Activated naive CD4-positive, alpha-beta T cell treated with anti-CD3 and anti-CD28 coated beads, Interleukin-2, amount 50 U/mL, for 24 hours (primary cell): Measurements from ENCODE around the gene MEPE.

Source experiments
- H3K27ac Mint-ChIP-seq: one replicate; pipeline ENCODE4 v1.8.0; 2021; ENCODE audit warnings: mild to moderate bottlenecking, mixed read lengths
- H3K27me3 Mint-ChIP-seq: one replicate; pipeline ENCODE4 v1.8.0; 2021; ENCODE audit warnings: mixed read lengths
- H3K36me3 Mint-ChIP-seq: one replicate; pipeline ENCODE4 v1.8.0; 2021; ENCODE audit warnings: mixed read lengths
- H3K4me1 Mint-ChIP-seq: one replicate; pipeline ENCODE4 v1.8.0; 2021; ENCODE audit warnings: mixed read lengths
- H3K4me3 Mint-ChIP-seq: one replicate; pipeline ENCODE4 v1.8.0; 2021; ENCODE audit warnings: mild to moderate bottlenecking, mixed read lengths
- H3K9me3 Mint-ChIP-seq: one replicate; pipeline ENCODE4 v1.8.0; 2021; ENCODE audit warnings: mixed read lengths

Gene MEPE

GRCh38 chr4:87835197-87835596 lies 2.4 kb downstream of the MEPE start:
- peaks cover 9% of the 10 kb centered on the region for H3K27me3 Mint-ChIP-seq
- H3K4me3 Mint-ChIP-seq = no peak overlapping the region
- no peak overlapping the region for H3K27ac Mint-ChIP-seq
- no peaks in the 10 kb centered on the region for H3K4me1 Mint-ChIP-seq
- no peaks in the 10 kb centered on the region for H3K36me3 Mint-ChIP-seq
- no peaks in the 10 kb centered on the region for H3K9me3 Mint-ChIP-seq

DNA sequence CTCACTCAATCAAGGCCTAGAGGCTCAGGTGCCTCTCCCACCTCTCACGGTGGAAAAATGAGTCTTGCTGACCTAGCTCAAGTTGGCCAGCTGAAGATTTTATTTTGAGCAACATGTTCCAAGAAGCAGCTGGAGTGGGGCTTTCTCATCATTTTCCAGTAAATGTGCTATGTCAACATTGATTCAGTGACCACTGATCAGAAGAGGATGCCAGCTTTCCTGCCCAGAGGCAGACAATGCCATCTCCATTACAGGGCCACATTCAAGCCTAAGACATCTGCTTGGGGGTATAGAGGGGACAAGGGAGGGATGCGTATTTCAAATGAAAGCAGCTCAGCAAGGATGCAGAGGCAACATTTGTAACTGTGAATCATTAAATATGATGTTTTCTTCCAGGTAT lies 3.0 kb downstream of the MEPE start:
- Mint-ChIP-seq H3K4me3 (no peak overlapping the region), H3K27me3 (peaks cover 11% of the 10 kb centered on the region), H3K36me3 (no peaks in the 10 kb centered on the region), H3K9me3 (no peaks in the 10 kb centered on the region), H3K27ac (no peak overlapping the region), H3K4me1 (no peaks in the 10 kb centered on the region)

- Mint-ChIP-seq H3K4me1 (no peaks in the 10 kb centered on the region), H3K9me3 (no peaks in the 10 kb centered on the region), H3K27me3 (peaks cover 16% of the 10 kb centered on the region), H3K36me3 (no peaks in the 10 kb centered on the region), H3K27ac (no peak overlapping the region), H3K4me3 (no peak overlapping the region)
Measured at GRCh38 chr4:87838205-87838604, 5.4 kb downstream of the MEPE start.

DNA sequence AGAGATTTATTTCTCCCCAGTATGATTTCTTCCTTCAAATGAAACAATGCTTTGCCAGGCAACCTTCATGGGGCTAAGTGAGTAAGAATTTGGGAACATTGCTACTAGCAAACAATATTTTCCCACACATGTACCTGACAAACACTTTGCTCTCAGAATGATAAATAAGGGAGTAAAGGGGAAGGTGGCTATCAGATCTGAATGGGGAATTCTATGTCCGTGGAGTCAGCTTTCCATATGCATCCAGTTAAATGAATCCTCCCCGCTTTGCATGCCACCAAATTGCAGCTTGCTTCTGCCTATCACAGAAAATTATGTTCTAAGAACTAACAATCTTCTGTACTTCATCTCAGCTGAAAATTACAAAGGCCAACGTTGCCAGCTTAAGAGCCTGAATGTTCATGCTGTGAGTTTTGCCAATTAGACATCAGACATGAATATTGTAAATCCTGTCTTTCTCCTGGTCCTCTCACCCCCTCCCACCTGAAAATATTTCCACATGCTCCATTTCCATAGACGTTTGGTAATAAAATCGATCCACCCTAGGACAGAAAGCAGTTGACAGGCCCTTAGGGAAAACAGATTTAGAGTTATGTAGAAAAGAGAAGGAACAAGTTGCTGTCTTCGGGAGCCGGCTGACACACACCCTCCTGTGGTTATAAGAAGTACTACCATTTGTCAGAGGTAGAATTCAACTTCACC lies 6.3 kb downstream of the MEPE start:
- Mint-ChIP-seq H3K4me3 (no peak overlapping the region), H3K27me3 (peaks cover 20% of the 10 kb centered on the region), H3K4me1 (no peaks in the 10 kb centered on the region), H3K36me3 (no peaks in the 10 kb centered on the region), H3K9me3 (no peaks in the 10 kb centered on the region), H3K27ac (no peak overlapping the region)

- H3K36me3 Mint-ChIP-seq = no peaks in the 10 kb centered on the region
- peaks cover 22% of the 10 kb centered on the region for H3K27me3 Mint-ChIP-seq
- H3K4me3 Mint-ChIP-seq = no peak overlapping the region
- H3K9me3 Mint-ChIP-seq = no peaks in the 10 kb centered on the region
- H3K27ac Mint-ChIP-seq = no peak overlapping the region
- H3K4me1 Mint-ChIP-seq = no peaks in the 10 kb centered on the region
Measured at GRCh38 chr4:87839592-87839946, 6.8 kb downstream of the MEPE start.

DNA sequence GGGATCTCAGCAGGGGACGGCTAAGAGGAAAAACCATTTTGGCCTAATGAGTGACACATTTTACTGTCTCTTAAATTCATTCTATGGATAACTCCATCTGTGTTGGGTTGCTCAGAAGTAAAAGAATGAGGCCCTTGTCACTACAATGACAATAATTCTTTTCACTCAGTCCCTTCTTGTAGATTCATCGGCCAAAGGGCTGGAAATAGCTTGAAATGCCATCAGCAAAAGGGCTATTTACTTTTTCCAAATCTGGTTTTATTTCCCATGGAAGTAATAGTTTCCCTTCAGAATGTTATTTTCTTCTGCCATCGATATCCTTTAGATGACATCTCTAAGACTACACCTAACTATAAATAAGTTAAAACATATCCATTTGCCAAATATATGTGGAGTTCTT lies 7.4 kb downstream of the MEPE start:
- no peaks in the 10 kb centered on the region for H3K4me1 Mint-ChIP-seq
- H3K36me3 Mint-ChIP-seq = no peaks in the 10 kb centered on the region
- H3K4me3 Mint-ChIP-seq = no peak overlapping the region
- no peak overlapping the region for H3K27ac Mint-ChIP-seq
- no peaks in the 10 kb centered on the region for H3K9me3 Mint-ChIP-seq
- peaks cover 22% of the 10 kb centered on the region for H3K27me3 Mint-ChIP-seq

- Mint-ChIP-seq H3K27ac (no peak overlapping the region), H3K4me1 (peaks cover 7% of the 10 kb centered on the region), H3K4me3 (no peak overlapping the region), H3K27me3 (peaks cover 30% of the 10 kb centered on the region), H3K36me3 (no peaks in the 10 kb centered on the region), H3K9me3 (no peaks in the 10 kb centered on the region)
Measured at GRCh38 chr4:87843936-87844335, 11.2 kb downstream of the MEPE start.

GRCh38 chr4:87844452-87844851 lies 11.7 kb downstream of the MEPE start:
- Mint-ChIP-seq H3K4me3 (no peak overlapping the region), H3K27ac (no peak overlapping the region), H3K4me1 (peaks cover 11% of the 10 kb centered on the region), H3K9me3 (no peaks in the 10 kb centered on the region), H3K36me3 (no peaks in the 10 kb centered on the region), H3K27me3 (peaks cover 33% of the 10 kb centered on the region)

- Mint-ChIP-seq H3K27ac (no peak overlapping the region), H3K36me3 (no peaks in the 10 kb centered on the region), H3K4me3 (no peak overlapping the region), H3K9me3 (no peaks in the 10 kb centered on the region), H3K4me1 (peaks cover 11% of the 10 kb centered on the region), H3K27me3 (peaks cover 30% of the 10 kb centered on the region)
Measured at GRCh38 chr4:87846226-87846625, 13.5 kb downstream of the MEPE start.

DNA sequence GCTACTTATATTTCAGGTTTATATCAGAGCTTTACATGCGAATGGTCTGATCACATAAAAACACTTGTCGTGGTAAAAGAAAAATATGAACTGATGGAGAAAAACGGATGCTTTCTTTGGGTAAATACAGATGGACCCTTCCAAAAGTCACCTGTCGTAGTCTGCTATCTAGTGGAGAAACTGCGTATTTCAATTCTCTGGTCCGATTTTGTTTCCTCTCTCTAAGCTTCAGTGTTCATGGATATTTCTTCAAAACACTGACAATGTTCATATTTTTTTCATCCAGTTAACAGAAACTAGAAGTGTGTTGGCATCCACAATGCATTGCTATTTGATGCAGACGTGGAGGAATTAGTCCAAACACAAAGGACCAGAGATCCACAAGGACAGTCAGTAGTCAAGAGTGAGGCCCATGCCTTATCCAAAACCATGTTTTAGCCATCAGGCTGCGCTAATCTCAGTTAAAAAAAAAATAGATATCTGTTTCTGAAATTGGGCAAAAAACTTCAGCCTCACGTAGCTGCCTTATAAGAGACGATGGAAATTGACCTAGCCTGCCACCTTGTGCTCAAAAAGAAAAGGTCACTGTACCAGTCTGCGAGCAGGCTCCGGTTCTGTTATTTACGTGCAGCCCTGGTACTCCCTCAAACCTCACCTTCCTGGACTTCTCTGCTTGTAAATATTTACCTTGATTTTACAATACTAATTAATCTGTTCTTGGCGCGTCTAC lies 16.0 kb downstream of the MEPE start:
- peak overlapping the region; percentile 27 for H3K4me3 Mint-ChIP-seq

DNA sequence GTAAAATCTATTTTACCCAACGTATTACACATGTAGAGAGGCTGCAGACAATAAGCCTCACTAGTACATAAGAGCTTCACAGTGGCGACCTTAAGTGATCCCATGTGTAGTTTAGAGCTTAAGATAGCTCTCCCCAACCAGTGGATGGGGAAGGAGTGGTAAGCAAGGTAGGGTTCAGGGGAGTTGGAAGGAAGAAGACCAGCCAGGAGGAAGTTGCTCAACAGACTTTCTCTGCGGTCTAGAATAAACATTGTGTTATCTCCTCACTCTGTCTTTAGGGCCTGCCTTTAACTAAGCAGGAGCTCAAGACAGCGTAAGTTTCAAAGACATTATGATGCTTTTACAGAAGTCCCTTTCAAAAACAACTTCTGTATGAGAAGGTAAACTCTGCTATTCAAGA lies 16.8 kb downstream of the MEPE start:
- no peak overlapping the region for H3K4me3 Mint-ChIP-seq
- H3K9me3 Mint-ChIP-seq = no peaks in the 10 kb centered on the region
- H3K36me3 Mint-ChIP-seq = no peaks in the 10 kb centered on the region
- peaks cover 11% of the 10 kb centered on the region for H3K4me1 Mint-ChIP-seq
- H3K27me3 Mint-ChIP-seq = peaks cover 17% of the 10 kb centered on the region
- no peak overlapping the region for H3K27ac Mint-ChIP-seq

More for the DNA sequence above, 16.0 kb downstream of the MEPE start:
- Mint-ChIP-seq H3K4me1 (peaks cover 11% of the 10 kb centered on the region), H3K36me3 (no peaks in the 10 kb centered on the region), H3K27me3 (peaks cover 21% of the 10 kb centered on the region), H3K27ac (no peak overlapping the region), H3K9me3 (no peaks in the 10 kb centered on the region)

- Mint-ChIP-seq H3K27me3 (peaks cover 8% of the 10 kb centered on the region), H3K4me1 (peaks cover 11% of the 10 kb centered on the region), H3K4me3 (no peak overlapping the region), H3K9me3 (no peaks in the 10 kb centered on the region), H3K27ac (no peak overlapping the region), H3K36me3 (no peaks in the 10 kb centered on the region)
Measured at GRCh38 chr4:87851332-87851731, 18.6 kb downstream of the MEPE start.

DNA sequence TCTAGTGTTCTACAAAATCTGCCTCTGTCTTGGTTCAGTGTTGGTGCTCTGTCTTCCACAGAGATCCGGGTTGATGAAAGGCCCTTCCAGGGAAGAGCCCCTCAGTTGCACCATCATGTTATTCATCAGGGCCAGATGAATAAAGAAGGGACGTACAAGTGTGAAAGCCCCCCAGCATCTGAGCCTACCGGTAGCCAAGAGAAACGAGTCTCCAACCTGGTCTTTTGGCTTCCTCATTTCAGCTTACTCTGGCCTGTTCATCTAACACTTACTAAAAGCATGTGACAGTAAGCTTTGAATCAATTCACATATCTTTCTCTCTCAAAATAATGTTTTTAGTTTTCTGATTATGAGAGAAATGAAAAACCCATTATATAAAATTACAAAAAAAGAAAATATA lies 19.2 kb downstream of the MEPE start:
- Mint-ChIP-seq H3K4me3 (no peak overlapping the region), H3K27me3 (peaks cover 8% of the 10 kb centered on the region)

GRCh38 chr4:87853108-87853507 lies 20.3 kb downstream of the MEPE start:
- peaks cover 7% of the 10 kb centered on the region for H3K27me3 Mint-ChIP-seq
- H3K4me3 Mint-ChIP-seq = no peak overlapping the region
- no peak overlapping the region for H3K27ac Mint-ChIP-seq
- no peaks in the 10 kb centered on the region for H3K9me3 Mint-ChIP-seq
- peaks cover 10% of the 10 kb centered on the region for H3K4me1 Mint-ChIP-seq
- no peaks in the 10 kb centered on the region for H3K36me3 Mint-ChIP-seq

More for the DNA sequence above, 19.2 kb downstream of the MEPE start:
- Mint-ChIP-seq H3K36me3 (no peaks in the 10 kb centered on the region), H3K9me3 (no peaks in the 10 kb centered on the region), H3K4me1 (peaks cover 11% of the 10 kb centered on the region), H3K27ac (no peak overlapping the region)

DNA sequence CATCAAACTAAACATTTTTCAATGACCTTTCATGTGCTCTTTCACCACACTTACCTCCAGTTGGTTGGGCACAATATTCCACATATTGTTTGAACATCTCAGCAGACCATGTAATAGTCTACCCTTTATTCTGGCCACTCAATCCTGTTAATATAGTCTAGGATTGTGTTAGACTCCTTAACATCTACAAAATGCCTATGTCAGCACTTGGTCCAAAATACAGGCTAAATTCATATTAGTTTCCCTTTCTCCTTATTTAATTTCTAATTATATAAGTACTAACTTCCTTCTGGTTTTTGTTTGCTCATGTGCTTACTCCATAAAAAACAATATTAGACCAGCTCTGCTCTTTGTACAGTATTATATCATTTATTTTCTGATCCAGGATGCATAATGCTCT lies 21.1 kb downstream of the MEPE start:
- no peaks in the 10 kb centered on the region for H3K36me3 Mint-ChIP-seq

DNA sequence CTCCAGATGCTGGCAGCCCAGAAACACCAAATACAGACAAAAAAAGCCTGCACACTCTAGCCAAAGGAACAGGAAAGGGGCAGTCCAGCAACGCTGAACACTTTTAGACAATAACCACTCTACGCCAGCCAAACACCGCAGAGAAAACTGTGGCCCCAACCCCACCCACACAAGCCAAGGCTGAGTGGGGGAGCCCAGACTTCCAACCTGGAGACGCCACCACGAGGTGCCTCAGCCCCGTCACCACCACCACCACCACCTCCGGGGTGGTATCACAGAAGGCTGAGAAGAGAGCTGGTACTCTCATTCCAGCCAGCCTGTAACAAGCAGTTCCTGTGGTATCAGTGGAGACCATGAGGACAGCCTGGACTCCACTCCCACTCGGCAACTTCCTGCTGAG lies 22.8 kb downstream of the MEPE start:
- H3K4me3 Mint-ChIP-seq = no peak overlapping the region
- H3K4me1 Mint-ChIP-seq = no peaks in the 10 kb centered on the region
- peaks cover 6% of the 10 kb centered on the region for H3K27me3 Mint-ChIP-seq
- no peak overlapping the region for H3K27ac Mint-ChIP-seq
- H3K9me3 Mint-ChIP-seq = no peaks in the 10 kb centered on the region
- H3K36me3 Mint-ChIP-seq = no peaks in the 10 kb centered on the region

More for the DNA sequence above, 21.1 kb downstream of the MEPE start:
- Mint-ChIP-seq H3K4me1 (peaks cover 5% of the 10 kb centered on the region), H3K4me3 (no peak overlapping the region), H3K27ac (no peak overlapping the region), H3K27me3 (peaks cover 8% of the 10 kb centered on the region), H3K9me3 (no peaks in the 10 kb centered on the region)
